Progenitor cell of endocrine pancreas (in vitro differentiated cells): ENCODE data around the gene CHIT1. TPM values are rescaled to one million over a fixed set of nuclear protein-coding genes. Genes with fewer than 3 reads are reported as not detected.

Source experiments
- DNase-seq: peaks from one replicate; pipeline ENCODE4 v3.0.0; 2021; ENCODE audit warnings: low spot score; ENCODE audit not compliant: unreplicated experiment
- H3K27ac Mint-ChIP-seq: 2 replicates; pipeline ENCODE4 v1.8.0; 2021; ENCODE audit warnings: mild to moderate bottlenecking, moderate library complexity, mixed read lengths
- H3K27me3 Mint-ChIP-seq: 2 replicates; pipeline ENCODE4 v1.8.0; 2021; ENCODE audit warnings: mixed read lengths
- H3K36me3 Mint-ChIP-seq: 2 replicates; pipeline ENCODE4 v1.8.0; 2022; ENCODE audit warnings: mixed read lengths; ENCODE audit not compliant: insufficient read depth
- H3K4me1 Mint-ChIP-seq: 2 replicates; pipeline ENCODE4 v1.8.0; 2021; ENCODE audit warnings: low read depth, mixed read lengths
- H3K4me3 Mint-ChIP-seq: 2 replicates; pipeline ENCODE4 v1.8.0; 2021; ENCODE audit warnings: low read depth, mild to moderate bottlenecking, moderate library complexity, mixed read lengths
- H3K9me3 Mint-ChIP-seq: 2 replicates; pipeline ENCODE4 v1.8.0; 2021; ENCODE audit warnings: low read depth, mixed read lengths
- total RNA-seq: library from RNA; stranded (reverse); gene quantifications from 2 replicates; pipeline ENCODE4 v1.2.1, GENCODE V29; 2021
- TF ChIP-seq, protein P1 (sequence below): fragments of 200-600 bp; sonication (generic); IDR thresholded peaks from one replicate; pipeline ENCODE4 v1.5.0; 2021; ENCODE audit warnings: antibody characterized with exemption, mild to moderate bottlenecking; ENCODE audit not compliant: unreplicated experiment

The CHIT1 gene
- total RNA-seq, 1 donor from 2014 or later, result 0.14 TPM

DNA sequence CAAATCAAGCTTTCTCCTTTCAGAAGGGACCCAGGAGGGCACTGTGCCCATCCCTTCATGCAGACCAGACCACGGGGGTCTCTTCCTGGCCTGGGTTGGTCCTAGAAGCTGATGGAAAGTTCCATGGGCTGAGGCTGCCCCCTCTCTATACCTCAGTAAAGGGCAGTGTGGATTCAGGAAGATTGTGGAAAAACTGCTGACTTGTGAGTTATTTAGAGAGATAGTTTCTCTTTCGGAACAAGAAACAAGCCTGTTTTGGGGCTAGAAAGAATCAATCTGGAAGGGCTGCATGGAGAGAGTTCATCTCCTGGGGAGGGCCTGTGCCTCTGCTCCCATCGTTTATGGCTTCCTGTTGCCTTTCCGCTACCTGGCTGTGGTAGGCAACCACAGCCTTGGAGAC is 803 bp downstream of the CHIT1 start:
- no peaks in the 10 kb centered on the region for H3K4me1 Mint-ChIP-seq
- H3K9me3 Mint-ChIP-seq, result peaks cover 1% of the 10 kb centered on the region
- H3K36me3 Mint-ChIP-seq, result no peaks in the 10 kb centered on the region
- peaks cover 56% of the 10 kb centered on the region for H3K27me3 Mint-ChIP-seq
- no peak overlapping the region for H3K27ac Mint-ChIP-seq
- no peak for DNase-seq
- no peak overlapping the region for H3K4me3 Mint-ChIP-seq
- TF ChIP-seq, protein P1, sequence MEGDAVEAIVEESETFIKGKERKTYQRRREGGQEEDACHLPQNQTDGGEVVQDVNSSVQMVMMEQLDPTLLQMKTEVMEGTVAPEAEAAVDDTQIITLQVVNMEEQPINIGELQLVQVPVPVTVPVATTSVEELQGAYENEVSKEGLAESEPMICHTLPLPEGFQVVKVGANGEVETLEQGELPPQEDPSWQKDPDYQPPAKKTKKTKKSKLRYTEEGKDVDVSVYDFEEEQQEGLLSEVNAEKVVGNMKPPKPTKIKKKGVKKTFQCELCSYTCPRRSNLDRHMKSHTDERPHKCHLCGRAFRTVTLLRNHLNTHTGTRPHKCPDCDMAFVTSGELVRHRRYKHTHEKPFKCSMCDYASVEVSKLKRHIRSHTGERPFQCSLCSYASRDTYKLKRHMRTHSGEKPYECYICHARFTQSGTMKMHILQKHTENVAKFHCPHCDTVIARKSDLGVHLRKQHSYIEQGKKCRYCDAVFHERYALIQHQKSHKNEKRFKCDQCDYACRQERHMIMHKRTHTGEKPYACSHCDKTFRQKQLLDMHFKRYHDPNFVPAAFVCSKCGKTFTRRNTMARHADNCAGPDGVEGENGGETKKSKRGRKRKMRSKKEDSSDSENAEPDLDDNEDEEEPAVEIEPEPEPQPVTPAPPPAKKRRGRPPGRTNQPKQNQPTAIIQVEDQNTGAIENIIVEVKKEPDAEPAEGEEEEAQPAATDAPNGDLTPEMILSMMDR, result no peak

GRCh38 chr1:203227371-203228083 is 1.9 kb downstream of the CHIT1 start:
- Mint-ChIP-seq H3K27ac (no peak overlapping the region), H3K36me3 (no peaks in the 10 kb centered on the region), H3K4me3 (no peak overlapping the region), H3K4me1 (no peaks in the 10 kb centered on the region), H3K27me3 (peaks cover 47% of the 10 kb centered on the region), H3K9me3 (no peaks in the 10 kb centered on the region)
- TF ChIP-seq, protein P1, result no peak
- DNase-seq, result no peak

- Mint-ChIP-seq H3K4me3 (no peak overlapping the region), H3K4me1 (no peaks in the 10 kb centered on the region), H3K36me3 (no peaks in the 10 kb centered on the region), H3K27ac (no peak overlapping the region), H3K9me3 (no peaks in the 10 kb centered on the region), H3K27me3 (peaks cover 42% of the 10 kb centered on the region)
- TF ChIP-seq, protein P1, result no peak
- DNase-seq, result no peak
Measured at GRCh38 chr1:203225071-203225470, 4.4 kb downstream of the CHIT1 start.

DNA sequence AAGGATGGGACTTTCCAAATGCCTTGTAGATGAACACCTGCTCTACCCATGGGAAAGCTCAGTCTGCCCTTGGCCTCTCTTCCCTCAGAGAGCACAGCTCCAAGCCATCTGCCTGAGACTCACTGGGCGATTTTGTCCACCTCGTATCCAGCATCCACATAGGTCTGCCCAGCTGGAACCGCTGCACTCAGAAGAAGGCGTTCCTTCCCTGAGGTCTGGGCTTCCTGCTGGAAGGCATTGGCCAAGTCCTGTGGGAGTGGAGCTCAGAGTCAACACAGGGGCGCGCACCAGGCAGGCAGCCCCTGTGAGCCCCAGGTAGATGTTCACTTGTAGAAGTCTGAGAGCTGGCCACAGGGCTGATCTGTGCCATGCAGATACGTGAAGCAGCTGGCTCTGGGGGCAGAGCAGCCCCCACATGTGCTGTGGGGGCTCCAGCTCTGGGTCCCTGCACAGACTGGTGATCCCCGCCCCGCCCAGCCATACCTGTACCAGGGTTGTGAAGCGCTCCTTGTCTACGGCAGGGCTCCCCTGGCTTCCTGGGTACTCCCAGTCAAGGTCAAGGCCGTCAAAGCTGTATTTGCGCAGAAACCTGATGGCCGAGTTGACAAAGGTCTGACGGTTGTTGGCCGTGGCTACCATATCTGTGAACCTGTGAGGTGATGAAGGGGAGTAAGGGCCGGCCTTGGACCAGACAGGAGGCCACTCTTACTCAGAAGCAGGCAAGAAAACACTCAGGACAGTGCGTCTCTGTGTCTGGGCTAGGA is 6.3 kb downstream of the CHIT1 start:
- no peak overlapping the region for H3K27ac Mint-ChIP-seq
- H3K4me3 Mint-ChIP-seq, result no peak overlapping the region
- no peaks in the 10 kb centered on the region for H3K36me3 Mint-ChIP-seq
- TF ChIP-seq, protein P1, result no peak
- no peaks in the 10 kb centered on the region for H3K9me3 Mint-ChIP-seq
- no peaks in the 10 kb centered on the region for H3K4me1 Mint-ChIP-seq
- DNase-seq, result no peak
- peaks cover 50% of the 10 kb centered on the region for H3K27me3 Mint-ChIP-seq

- TF ChIP-seq, protein P1, result no peak
- Mint-ChIP-seq H3K4me1 (no peaks in the 10 kb centered on the region), H3K36me3 (no peaks in the 10 kb centered on the region), H3K27ac (no peak overlapping the region), H3K27me3 (peaks cover 55% of the 10 kb centered on the region), H3K4me3 (no peak overlapping the region), H3K9me3 (no peaks in the 10 kb centered on the region)
- no peak for DNase-seq
Measured at GRCh38 chr1:203219934-203220333, 9.5 kb downstream of the CHIT1 start.
